ENCODE data around the gene RBMS3.

DNA sequence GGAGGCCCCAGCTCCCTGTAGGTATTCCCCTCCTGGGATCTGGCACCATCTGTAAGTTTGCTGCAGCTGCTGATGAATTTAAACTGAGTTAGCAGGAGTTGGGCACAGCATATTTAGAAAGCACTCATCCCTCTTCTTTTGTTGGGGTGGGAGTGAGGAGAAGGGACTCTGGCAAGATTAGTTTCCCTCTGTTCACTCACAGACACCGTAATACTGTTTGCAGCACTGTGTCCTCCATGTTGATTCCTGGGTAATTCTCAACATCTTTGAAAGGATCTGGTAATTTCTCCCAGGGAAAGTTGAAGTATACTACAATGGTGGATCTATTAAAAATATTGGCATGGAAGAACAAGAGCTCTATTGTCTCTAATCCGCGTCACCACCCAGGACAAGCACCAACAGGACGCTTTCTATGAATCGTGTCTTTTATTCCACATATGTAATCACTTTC lies 173.3 kb downstream of the RBMS3 start:
- TF ChIP-seq POLR2AphosphoS5 (IDR thresholded peaks at IDR 0.05; ENCODE audit: insufficient read depth in 1 of 2, low read depth in 1 of 2) = no peak
- no peak for TF ChIP-seq POLR2A (IDR thresholded peaks at IDR 0.05)

Measured in vagina (tissue), 2 donors.